Nephron progenitor cell (in vitro differentiated cells): ENCODE measurements around the gene RETREG1.

Source experiments
- DNase-seq: peaks from one replicate; pipeline ENCODE4 v3.0.0; 2021
- H3K27ac Mint-ChIP-seq: 2 replicates; pipeline ENCODE4 v1.8.0; 2021; ENCODE audit warnings: mild to moderate bottlenecking, moderate library complexity, mixed read lengths
- H3K27me3 Mint-ChIP-seq: 2 replicates; pipeline ENCODE4 v1.8.0; 2021; ENCODE audit warnings: mild to moderate bottlenecking, low read depth, mixed read lengths; ENCODE audit not compliant: poor library complexity
- H3K36me3 Mint-ChIP-seq: 2 replicates; pipeline ENCODE4 v1.8.0; 2021; ENCODE audit warnings: low read depth, mixed read lengths
- H3K4me1 Mint-ChIP-seq: 2 replicates; pipeline ENCODE4 v1.8.0; 2021; ENCODE audit warnings: mixed read lengths
- H3K4me3 Mint-ChIP-seq: 2 replicates; pipeline ENCODE4 v1.8.0; 2021; ENCODE audit warnings: mild to moderate bottlenecking, moderate library complexity, mixed read lengths
- H3K9me3 Mint-ChIP-seq: 2 replicates; pipeline ENCODE4 v1.8.0; 2021; ENCODE audit warnings: mild to moderate bottlenecking, moderate library complexity, mixed read lengths
- TF ChIP-seq, protein P1 (sequence below): fragments of 200-600 bp; sonication (generic); IDR thresholded peaks from 2 replicates; pipeline ENCODE4 v1.5.0; 2021; ENCODE audit warnings: antibody characterized with exemption

The RETREG1 gene

DNA sequence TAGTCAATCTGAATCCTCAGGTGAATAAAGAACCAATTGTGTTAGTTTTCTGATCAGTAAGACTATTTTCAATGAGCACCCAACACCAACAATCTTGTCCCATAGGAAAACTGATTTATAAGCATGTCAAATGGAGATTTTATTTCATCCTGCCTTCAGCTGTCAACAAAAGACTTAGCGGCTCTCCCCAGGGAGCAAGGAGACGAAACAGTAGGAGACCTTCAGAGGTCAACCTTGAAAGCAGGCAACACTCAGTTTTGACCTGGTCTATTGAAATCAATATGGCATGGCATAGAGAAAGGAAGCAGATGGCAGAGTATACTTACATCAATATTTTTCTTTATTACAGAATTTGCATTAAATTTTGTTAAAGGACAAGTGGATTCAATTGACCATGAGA is 185.3 kb downstream of the RETREG1 start:
- Mint-ChIP-seq H3K36me3 (no peaks in the 10 kb centered on the region), H3K4me3 (no peak overlapping the region), H3K4me1 (peaks cover 27% of the 10 kb centered on the region), H3K27me3 (peaks cover 4% of the 10 kb centered on the region), H3K9me3 (no peaks in the 10 kb centered on the region), H3K27ac (no peak overlapping the region)
- TF ChIP-seq, protein P1, sequence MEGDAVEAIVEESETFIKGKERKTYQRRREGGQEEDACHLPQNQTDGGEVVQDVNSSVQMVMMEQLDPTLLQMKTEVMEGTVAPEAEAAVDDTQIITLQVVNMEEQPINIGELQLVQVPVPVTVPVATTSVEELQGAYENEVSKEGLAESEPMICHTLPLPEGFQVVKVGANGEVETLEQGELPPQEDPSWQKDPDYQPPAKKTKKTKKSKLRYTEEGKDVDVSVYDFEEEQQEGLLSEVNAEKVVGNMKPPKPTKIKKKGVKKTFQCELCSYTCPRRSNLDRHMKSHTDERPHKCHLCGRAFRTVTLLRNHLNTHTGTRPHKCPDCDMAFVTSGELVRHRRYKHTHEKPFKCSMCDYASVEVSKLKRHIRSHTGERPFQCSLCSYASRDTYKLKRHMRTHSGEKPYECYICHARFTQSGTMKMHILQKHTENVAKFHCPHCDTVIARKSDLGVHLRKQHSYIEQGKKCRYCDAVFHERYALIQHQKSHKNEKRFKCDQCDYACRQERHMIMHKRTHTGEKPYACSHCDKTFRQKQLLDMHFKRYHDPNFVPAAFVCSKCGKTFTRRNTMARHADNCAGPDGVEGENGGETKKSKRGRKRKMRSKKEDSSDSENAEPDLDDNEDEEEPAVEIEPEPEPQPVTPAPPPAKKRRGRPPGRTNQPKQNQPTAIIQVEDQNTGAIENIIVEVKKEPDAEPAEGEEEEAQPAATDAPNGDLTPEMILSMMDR = no peak
- peak; percentile 12 for DNase-seq

DNA sequence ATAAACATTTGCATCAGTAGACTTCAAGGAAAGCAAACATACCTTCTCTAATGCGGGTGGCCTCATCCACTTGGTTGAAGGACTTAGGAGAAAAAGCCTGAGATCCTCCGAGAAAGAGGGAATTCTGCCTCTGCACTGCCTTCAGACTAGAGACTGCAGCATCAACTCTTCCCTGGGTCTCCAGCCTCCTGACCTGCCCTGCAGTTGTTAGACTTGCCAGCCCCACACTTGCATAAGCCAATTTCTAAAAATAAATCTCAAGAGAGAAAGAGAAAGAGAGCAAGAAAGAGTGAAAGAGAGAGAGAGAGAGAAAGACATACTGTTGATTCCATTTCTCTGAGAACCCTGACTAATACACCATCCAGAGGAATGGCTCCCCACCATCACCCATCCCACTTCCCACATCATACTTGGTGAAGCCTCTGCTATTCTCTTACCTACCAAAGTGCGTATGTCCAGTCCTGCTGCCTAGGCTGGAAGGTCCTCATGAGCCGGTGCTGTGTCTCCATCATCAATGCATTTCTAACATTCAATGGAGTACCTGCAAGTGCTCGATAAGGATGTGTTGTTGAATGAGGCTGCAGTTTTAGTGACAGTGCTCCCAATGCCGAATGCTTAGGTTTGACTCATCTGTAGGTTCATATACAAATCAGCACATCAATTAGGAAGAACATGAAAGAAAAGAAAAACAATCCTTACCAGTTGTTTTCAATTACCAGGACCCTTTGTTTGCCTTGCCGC is 186.3 kb downstream of the RETREG1 start:
- H3K27me3 Mint-ChIP-seq = peaks cover 8% of the 10 kb centered on the region
- TF ChIP-seq, protein P1 = no peak
- no peak for DNase-seq
- H3K4me1 Mint-ChIP-seq = peaks cover 27% of the 10 kb centered on the region
- no peak overlapping the region for H3K27ac Mint-ChIP-seq
- H3K9me3 Mint-ChIP-seq = no peaks in the 10 kb centered on the region
- no peaks in the 10 kb centered on the region for H3K36me3 Mint-ChIP-seq
- no peak overlapping the region for H3K4me3 Mint-ChIP-seq

DNA sequence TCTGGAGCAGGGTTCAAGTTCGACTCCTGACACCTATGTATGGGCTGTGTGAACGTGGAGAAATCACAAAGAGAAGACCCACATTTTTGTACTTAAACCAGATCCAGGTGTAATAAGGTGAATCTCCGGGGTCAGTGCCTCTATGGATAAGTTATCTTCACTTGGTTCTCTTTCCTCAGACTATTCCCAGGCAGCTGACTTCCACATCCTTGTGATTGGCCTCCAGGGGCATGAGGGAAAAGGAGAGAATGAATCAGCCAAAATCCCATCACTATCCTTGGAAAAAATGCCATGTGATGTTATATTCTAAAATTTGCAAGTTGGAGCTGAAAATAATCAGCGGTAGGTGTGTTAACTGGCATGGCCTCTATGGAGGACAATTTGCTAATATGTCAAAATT is 188.4 kb downstream of the RETREG1 start:
- no peaks in the 10 kb centered on the region for H3K9me3 Mint-ChIP-seq
- H3K4me1 Mint-ChIP-seq = peaks cover 36% of the 10 kb centered on the region
- H3K36me3 Mint-ChIP-seq = no peaks in the 10 kb centered on the region
- H3K27ac Mint-ChIP-seq = no peak overlapping the region
- DNase-seq = no peak
- H3K4me3 Mint-ChIP-seq = no peak overlapping the region
- TF ChIP-seq, protein P1 = no peak
- H3K27me3 Mint-ChIP-seq = peaks cover 22% of the 10 kb centered on the region

- Mint-ChIP-seq H3K4me3 (no peak overlapping the region), H3K36me3 (no peaks in the 10 kb centered on the region), H3K27me3 (peaks cover 25% of the 10 kb centered on the region), H3K4me1 (peaks cover 44% of the 10 kb centered on the region), H3K9me3 (no peaks in the 10 kb centered on the region), H3K27ac (no peak overlapping the region)
- TF ChIP-seq, protein P1 = no peak
- peak; percentile 50 for DNase-seq
Measured at GRCh38 chr5:16427587-16427986, 189.2 kb downstream of the RETREG1 start.
